ENCODE data around the gene MTMR3.

DNA sequence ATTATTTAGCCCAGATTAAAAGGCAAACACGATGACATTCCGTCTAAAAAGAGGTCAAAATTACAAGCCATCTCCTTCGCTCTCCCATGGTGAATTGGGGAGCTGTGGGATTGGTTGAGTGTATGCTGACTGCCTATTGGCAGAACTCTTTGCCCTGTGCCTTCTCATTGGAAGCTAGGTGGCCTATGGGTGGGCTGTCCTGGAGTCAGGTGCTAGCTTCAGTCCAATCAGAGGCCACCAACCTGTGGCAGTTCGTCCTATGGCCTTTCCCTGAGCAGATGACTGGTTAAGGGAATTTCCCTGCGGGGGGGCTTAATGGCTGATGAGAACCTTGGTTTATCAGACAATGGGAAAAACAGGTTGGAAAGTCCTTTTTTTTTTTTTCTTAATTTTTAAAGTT lies 3.2 kb upstream of the MTMR3 start:
- no peak for TF ChIP-seq CTCF (IDR thresholded peaks at IDR 0.05)
- TF ChIP-seq POLR2A (IDR thresholded peaks at IDR 0.05; ENCODE audit: low read depth) = no peak

All from esophagus muscularis mucosa (tissue), 3 donors.